AG04449 (cell line): Measurements from ENCODE around the gene SELENOK.

Experiments used
- CTCF ChIA-PET: fragments of 350-600 bp; formaldehyde crosslinking; extraction: SDS; loops from one replicate; lab custom pipeline; 2021; ENCODE audit warnings: antibody characterized with exemption; lab: Yijun Ruan, JAX
- POLR2A ChIA-PET: fragments of 400-600, 350-600 bp; formaldehyde crosslinking; extraction: SDS; loops from one replicate; lab custom pipeline; 2020; ENCODE audit warnings: antibody characterized with exemption, inconsistent platforms; lab: Yijun Ruan, JAX
- DNase-seq: peaks from one replicate; pipeline ENCODE4 v3.0.0-alpha.2; 2010; ENCODE audit warnings: low read depth, low spot score
- H3K4me3 ChIP-seq: 2 replicates; pipeline ENCODE4 v1.5.1; 2011; ENCODE audit warnings: low read depth, mild to moderate bottlenecking, control low read depth, low read length
- TF ChIP-seq, protein P1 (sequence below): IDR thresholded peaks from one replicate; pipeline ENCODE4 v1.5.1; 2011; ENCODE audit warnings: mild to moderate bottlenecking, moderate library complexity, low read length, control low read depth, inconsistent platforms; ENCODE audit not compliant: insufficient read depth; ENCODE audit errors: missing control alignments

SELENOK gene

GRCh38 chr3:53859178-53859577 lies 32.5 kb downstream of the SELENOK start:
- TF ChIP-seq, protein P1, sequence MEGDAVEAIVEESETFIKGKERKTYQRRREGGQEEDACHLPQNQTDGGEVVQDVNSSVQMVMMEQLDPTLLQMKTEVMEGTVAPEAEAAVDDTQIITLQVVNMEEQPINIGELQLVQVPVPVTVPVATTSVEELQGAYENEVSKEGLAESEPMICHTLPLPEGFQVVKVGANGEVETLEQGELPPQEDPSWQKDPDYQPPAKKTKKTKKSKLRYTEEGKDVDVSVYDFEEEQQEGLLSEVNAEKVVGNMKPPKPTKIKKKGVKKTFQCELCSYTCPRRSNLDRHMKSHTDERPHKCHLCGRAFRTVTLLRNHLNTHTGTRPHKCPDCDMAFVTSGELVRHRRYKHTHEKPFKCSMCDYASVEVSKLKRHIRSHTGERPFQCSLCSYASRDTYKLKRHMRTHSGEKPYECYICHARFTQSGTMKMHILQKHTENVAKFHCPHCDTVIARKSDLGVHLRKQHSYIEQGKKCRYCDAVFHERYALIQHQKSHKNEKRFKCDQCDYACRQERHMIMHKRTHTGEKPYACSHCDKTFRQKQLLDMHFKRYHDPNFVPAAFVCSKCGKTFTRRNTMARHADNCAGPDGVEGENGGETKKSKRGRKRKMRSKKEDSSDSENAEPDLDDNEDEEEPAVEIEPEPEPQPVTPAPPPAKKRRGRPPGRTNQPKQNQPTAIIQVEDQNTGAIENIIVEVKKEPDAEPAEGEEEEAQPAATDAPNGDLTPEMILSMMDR = no peak
- H3K4me3 ChIP-seq = no peak overlapping the region
- CTCF ChIA-PET = interaction anchor here (1.4 kb wide), 1 partner anchor 16 kb away, joined by 3 read pairs; no protein-coding TSS in a partner anchor
- DNase-seq = no peak
- POLR2A ChIA-PET = no interaction called here

DNA sequence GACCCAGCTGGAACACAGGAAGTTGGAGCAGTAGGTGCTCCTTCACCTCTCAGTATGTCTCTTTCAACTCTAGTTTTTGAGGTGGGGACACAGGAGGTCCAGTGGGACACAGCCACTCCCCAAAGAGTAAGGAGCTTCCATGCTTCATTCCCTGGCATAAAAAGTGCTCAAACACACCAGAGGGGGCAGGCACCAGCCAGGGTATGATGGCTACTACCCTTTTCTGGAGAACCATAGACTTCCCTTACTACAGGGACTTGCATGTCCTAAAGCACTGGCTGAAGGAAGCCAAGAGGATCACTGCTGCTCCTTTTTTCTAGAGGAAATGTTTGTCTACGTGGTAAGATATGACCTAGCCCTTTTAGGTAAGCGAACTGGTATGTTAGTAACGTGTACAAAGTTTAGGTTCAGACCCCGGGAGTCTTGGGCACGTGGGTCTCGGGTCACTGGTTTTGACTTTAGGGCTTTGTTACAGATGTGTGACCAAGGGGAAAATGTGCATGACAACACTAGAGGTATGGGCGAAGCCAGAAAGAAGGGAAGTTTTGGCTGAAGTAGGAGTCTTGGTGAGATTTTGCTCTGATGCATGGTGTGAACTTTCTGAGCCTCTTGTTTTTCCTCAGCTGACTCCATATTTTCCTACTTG lies 33.4 kb downstream of the SELENOK start:
- TF ChIP-seq, protein P1 = no peak
- POLR2A ChIA-PET = no interaction called here
- CTCF ChIA-PET = no interaction called here

DNA sequence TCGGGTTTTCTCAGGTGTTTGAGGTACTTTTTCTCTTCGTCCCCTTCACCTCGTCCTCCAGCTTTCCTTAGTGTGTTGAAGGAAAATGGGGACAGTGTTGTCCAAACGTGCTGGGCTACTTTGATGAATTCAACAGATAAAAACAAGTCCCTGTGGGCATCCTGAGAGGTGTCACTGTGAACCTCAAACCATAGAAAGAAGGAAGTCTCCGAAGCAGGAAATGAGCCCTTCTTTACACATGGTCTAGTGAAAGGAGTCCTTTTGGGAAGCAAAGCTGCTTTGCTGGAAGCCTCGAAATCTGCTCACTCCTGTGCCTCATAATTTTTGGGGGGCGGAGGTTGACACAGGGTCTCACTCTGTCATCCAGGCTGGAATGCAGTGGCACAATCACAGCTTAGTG lies 34.7 kb downstream of the SELENOK start:
- ChIA-PET POLR2A (no interaction called here), CTCF (interaction anchor here (0.8 kb wide), 1 partner anchor 742 kb away, joined by 3 read pairs; no protein-coding TSS in a partner anchor)
- TF ChIP-seq, protein P1 = no peak
- no peak for DNase-seq
- no peak overlapping the region for H3K4me3 ChIP-seq

More for the DNA sequence above, 33.4 kb downstream of the SELENOK start:
- H3K4me3 ChIP-seq = no peak overlapping the region
- no peak for DNase-seq

- TF ChIP-seq, protein P1 = no peak
- DNase-seq = no peak
- H3K4me3 ChIP-seq = no peak overlapping the region
- ChIA-PET POLR2A (no interaction called here), CTCF (no interaction called here)
Measured at GRCh38 chr3:53850895-53851294, 40.8 kb downstream of the SELENOK start.

DNA sequence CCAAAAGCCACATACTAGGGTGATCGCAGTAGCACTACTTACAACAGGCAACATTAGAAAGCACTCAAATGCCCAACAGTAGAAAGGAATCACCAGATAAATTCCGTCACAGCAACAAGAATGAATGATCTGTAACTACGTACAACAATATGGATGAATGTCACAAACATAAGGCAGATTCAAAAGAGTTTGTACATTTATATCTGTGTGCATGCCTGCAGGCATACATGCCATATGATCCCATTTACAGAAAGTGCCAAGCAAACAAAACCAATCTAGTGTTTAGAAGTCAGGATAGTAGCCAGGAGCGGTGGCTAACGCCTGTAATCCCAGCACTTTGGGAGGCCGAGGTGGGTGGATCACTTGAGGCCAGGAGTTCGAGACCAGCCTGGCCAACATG lies 41.7 kb downstream of the SELENOK start:
- ChIA-PET CTCF (no interaction called here), POLR2A (no interaction called here)
- no peak overlapping the region for H3K4me3 ChIP-seq
- TF ChIP-seq, protein P1 = no peak
- DNase-seq = no peak

- TF ChIP-seq, protein P1 = no peak
- DNase-seq = no peak
- H3K4me3 ChIP-seq = no peak overlapping the region
- ChIA-PET CTCF (no interaction called here), POLR2A (no interaction called here)
Measured at GRCh38 chr3:53846851-53847155, 44.9 kb downstream of the SELENOK start.
